A549 (cell line): ENCODE data around the gene RGS5.

Source experiments
- BCL3 ChIP-seq: fragments of >200 bp; sonication (Bioruptor Twin); formaldehyde crosslinking; IDR thresholded peaks from 3 replicates; pipeline ENCODE4 v1.6.1; 2016
- CBX2 ChIP-seq: fragments of 200-600 bp; sonication (generic); IDR thresholded peaks from 2 replicates; pipeline ENCODE4 v1.6.1; 2016; ENCODE audit warnings: low read depth, mild to moderate bottlenecking, borderline replicate concordance
- CTCF ChIP-seq: fragments of >200 bp; sonication (Bioruptor Twin); formaldehyde crosslinking; IDR thresholded peaks from 3 replicates; pipeline ENCODE4 v1.5.1; 2016
- EHF ChIP-seq: fragments of 250-450 bp; sonication (Bioruptor Pico); IDR thresholded peaks from 2 replicates; pipeline ENCODE4 v1.5.0; 2020; ENCODE audit warnings: mild to moderate bottlenecking
- EP300 ChIP-seq, 2 experiments: fragments of >200 bp; sonication (Bioruptor Twin); formaldehyde crosslinking; IDR thresholded peaks; 2 replicates in 1 of 2; 3 replicates in 1 of 2; pipeline ENCODE4 v1.6.1; 2016 to 2017
- JUN ChIP-seq, 2 experiments: fragments of >200 bp; sonication (Bioruptor Twin); formaldehyde crosslinking; IDR thresholded peaks; 2 replicates in 1 of 2; 3 replicates in 1 of 2; pipeline ENCODE4 v1.6.1; 2016 to 2017
- POLR2A ChIP-seq: IDR thresholded peaks from 2 replicates; pipeline ENCODE4 v1.6.1; 2012; ENCODE audit warnings: mild to moderate bottlenecking, low read length
- RAD21 ChIP-seq, 2 experiments: fragments of >200 bp in 1 of 2; sonication (Bioruptor Twin) in 1 of 2; formaldehyde crosslinking in 1 of 2; IDR thresholded peaks in 1 of 2; conservative IDR thresholded peaks in 1 of 2; 2 replicates in 1 of 2; 3 replicates in 1 of 2; pipeline ENCODE4 v1.6.1; 2012 to 2018; ENCODE audit warnings: inconsistent platforms in 1 of 2
- REST ChIP-seq: fragments of 200-600 bp; sonication (generic); IDR thresholded peaks from 2 replicates; pipeline ENCODE4 v1.6.1; 2016; ENCODE audit warnings: antibody characterized with exemption, mild to moderate bottlenecking, moderate library complexity

- TF ChIP-seq POLR2A (no peak), EHF (no peak), RAD21 (conservative IDR thresholded peaks at IDR 0.05 in 1 of 2, IDR thresholded peaks at IDR 0.05 in 1 of 2) (no peak), CTCF (no peak), REST (no peak), EP300 (IDR thresholded peaks at IDR 0.05) (no peak), JUN (IDR thresholded peaks at IDR 0.05) (no peak), CBX2 (no peak), BCL3 (no peak)
These were observed 41.4 kb downstream of the RGS5 start for GRCh38 chr1:163161337-163161736.
